Measurements from ENCODE around the gene HTATIP2. TPM values are rescaled to one million over a fixed set of nuclear protein-coding genes. Genes with fewer than 3 reads are reported as not detected.
"Not testable (repeated sequence)": the region's sequence is repeated elsewhere in the genome, so short reads cannot be mapped to it uniquely, and the experiment has no call there.

HTATIP2 gene
- total RNA-seq, 1 donor from 2014 or later, result 39.5 TPM

GRCh38 chr11:20372081-20372626, 8.6 kb downstream of the HTATIP2 start:
- no peak for ATAC-seq

- no peak for ATAC-seq
Measured at GRCh38 chr11:20373147-20373546, 9.6 kb downstream of the HTATIP2 start.

GRCh38 chr11:20373568-20374209, 10.2 kb downstream of the HTATIP2 start:
- no peak for ATAC-seq

- no peak for ATAC-seq
Measured at GRCh38 chr11:20374741-20375300, 11.3 kb downstream of the HTATIP2 start.

GRCh38 chr11:20376162-20376730, 12.7 kb downstream of the HTATIP2 start:
- no peak for ATAC-seq

- ATAC-seq, result not testable (repeated sequence)
Measured at GRCh38 chr11:20385996-20386395, 22.5 kb downstream of the HTATIP2 start.

- peak; percentile 98 for ATAC-seq
Measured at GRCh38 chr11:20387261-20388095, 24.0 kb downstream of the HTATIP2 start, which contains the start of gene PRMT3. TSS of gene PRMT3 (plus strand) at chr11:20387716. CDS start at chr11:20387747, 31 bp downstream.

DNA sequence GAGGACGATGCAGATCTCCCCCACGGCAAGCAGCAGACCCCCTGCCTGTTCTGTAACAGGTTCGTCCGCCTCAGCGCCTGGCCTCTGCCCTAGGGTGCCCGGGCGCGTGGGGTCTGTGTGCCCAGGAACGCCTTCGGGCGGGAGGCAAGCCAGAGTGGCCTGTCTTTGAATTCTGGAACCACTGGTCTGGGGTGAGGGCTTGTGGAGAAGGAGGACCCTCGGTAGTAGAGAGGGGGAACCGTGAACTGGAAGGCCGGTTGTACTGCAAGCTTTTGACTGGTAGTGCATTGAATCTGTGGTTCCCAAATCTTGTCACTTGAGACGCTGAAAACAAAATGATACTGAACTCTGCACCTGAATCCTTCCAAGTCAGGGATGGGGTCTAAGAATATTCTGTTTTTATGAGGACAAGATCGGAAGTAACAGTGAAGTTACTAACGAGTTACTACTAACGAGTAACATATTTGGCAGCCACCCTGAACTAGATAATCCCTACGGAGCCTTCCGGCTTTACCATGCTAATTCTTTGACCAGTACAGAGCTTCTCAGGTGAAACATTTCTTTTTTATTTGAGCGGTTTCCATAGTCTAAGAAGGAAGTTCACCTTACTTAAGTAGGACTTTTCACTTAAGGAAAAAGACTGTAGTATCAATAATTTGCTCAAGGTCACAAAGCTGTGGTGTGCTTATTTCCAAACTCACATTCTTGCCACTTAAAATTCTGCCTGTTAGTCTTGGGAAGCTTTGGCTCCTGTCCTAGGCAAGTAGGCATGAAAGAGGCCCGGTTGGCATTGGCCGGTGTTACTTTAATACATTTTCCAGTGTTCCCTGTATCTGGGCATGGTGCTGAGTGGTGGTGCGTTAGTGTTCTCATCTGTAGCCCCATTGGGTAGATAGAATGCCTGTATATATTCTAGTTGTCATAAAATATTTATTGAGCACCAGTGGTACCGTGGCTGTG, 24.9 kb downstream of the HTATIP2 start:
- ATAC-seq, result no peak

DNA sequence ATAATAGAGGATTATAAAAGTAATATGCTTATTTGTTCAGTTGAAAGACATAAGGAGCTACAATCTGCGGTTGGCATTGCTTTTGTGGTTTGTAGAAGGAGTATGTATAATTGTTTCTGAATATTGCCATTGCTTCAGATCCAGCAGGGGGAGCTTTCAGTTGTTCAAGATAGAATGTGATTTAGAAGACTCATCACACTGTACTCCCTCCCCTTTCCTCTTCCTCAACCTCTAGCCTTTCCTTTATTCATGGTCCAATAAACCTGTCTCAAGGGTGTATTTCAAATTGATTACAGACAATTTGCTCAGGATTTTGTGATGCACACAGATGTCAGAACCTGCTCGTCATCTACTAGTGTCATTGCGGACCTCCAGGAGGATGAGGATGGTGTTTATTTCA, 33.8 kb downstream of the HTATIP2 start:
- ATAC-seq, result peak; percentile 71

DNA sequence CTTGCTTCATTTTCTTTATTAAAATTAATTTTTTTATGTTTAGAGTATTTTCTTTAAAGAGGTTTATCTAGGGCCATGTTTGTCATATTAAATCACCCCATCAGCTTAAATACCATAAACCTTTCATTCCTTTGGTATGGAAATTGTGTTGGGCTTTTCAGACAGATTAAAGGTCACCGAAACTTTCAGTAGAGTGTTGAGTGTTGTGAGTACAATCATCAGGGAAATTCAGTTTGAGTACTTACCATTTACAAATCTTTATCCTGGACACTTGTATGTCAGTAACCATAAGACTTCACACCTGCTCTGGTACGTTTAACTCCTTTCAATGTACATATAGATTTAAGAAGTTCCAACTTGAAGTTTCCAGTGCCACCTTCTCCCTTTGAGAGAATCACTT, 36.0 kb downstream of the HTATIP2 start:
- ATAC-seq, result no peak

DNA sequence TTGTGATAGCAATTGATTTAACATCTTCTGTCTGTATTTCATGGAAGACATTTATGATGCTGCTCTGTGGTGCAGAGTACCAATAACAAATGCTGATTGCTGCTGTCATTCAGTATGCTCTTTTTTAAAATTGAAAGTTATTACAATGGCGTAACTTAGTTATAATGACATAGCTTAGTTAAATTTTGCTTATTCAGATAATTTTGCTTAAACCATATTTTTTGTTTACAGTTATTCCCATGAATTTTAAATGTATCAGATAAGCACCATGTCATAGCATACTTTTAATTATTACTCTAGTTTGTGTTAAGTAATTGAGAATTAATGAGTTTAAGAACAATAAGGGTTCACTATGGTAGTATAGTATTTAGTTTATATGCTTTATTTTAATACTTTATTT, 39.5 kb downstream of the HTATIP2 start:
- ATAC-seq, result no peak

GRCh38 chr11:20406484-20406883, 43.0 kb downstream of the HTATIP2 start:
- ATAC-seq, result no peak

DNA sequence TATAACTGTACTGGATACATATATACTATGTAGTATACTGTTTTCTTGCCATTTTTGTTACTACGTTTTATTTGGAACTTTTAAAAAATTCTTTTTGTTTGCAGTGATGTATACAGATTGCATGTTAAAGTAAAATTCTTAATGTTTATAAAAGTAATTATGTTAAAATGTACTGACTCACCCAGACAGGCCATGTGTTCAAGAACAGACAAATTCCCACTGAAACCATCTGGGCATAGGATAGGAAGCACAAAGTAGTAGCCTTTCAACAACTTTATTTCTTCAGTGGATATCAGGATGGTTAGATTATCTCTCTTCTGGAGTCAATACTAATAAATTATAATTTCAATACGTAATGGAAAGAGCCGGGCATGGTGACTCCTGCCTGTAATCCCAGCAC, 43.8 kb downstream of the HTATIP2 start:
- ATAC-seq, result no peak

DNA sequence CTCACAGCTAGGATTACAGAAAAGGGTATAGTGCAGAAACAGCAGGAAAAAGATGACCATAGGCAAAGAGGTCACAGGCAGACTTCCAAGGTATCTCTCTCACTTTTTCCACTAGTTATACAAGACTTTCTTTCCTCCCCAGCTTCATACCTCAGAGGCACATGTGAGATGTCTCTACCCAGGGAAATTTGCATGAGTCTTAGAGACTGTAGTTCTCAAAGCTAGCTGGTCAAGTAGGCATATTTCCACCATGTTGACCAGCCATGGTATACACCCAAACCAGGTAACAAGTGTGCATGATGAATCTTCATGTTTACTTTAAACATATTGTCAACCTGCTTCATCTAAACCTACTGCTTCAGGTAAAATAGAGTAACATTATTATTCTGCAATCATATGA, 51.9 kb downstream of the HTATIP2 start:
- ATAC-seq, result peak; percentile 51

DNA sequence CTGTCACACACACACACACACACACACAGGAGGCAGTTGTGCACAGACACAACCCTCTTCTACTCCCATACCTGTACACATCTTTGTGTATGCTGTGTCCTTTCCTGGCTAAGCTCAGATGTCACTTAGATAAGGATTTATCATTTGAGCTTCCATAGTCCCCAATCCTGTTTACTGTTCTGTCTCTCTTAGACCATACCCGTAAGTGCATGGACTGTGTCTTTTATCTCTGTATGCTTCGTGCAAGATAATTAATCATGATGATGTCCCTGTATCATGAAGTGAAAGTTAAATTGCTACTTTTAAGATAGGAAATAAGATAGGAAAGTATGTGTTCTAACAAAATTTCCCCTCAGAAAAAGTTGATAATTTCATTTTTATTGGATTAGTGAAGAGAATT, 54.3 kb downstream of the HTATIP2 start:
- ATAC-seq, result no peak

GRCh38 chr11:20421946-20422345, 58.4 kb downstream of the HTATIP2 start:
- ATAC-seq, result no peak

DNA sequence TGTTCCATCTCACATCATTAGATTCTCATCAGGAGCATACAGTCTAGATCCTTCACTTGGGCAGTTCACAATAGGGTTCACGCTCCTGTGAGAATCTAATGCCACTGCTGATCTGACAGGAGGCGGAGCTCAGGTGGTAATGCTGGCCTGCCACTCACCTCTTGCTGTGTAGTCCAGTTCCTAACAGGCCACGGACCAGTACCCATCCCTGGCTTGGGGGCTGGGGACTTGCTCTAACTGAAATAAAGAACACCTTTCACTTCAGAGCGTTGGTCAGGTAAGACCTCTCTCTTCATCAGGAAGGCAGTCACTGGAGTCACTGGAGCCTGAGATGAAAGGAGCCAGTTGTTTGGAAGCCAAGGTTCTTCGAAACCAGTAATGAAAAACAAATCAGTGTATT, 65.7 kb downstream of the HTATIP2 start:
- ATAC-seq, result no peak
